ENCODE data around the gene SMIM1.

SMIM1 gene

GRCh38 chr1:3822421-3822820, 49.9 kb downstream of the SMIM1 start:
- no peak for DNase-seq

- DNase-seq: no peak
Observed at GRCh38 chr1:3824650-3825049, 52.1 kb downstream of the SMIM1 start.

GRCh38 chr1:3825356-3825755, 52.8 kb downstream of the SMIM1 start:
- DNase-seq: no peak
